GM23338 (cell line): ENCODE results near the gene VPS37B. TPM values are rescaled to one million over a fixed set of nuclear protein-coding genes. Genes with fewer than 3 reads are reported as not detected.
A peak's percentile ranks its signal among the peaks of the same experiment; 100 is the strongest.

ENCODE experiments used
- ATAC-seq: fragments of 200-7000 bp; cut with Tn5 transposase; 3 replicates; pipeline ENCODE4 v1.9.1; 2020
- DNase-seq: peaks from one replicate; pipeline ENCODE4 v3.0.0-alpha.2; 2015; ENCODE audit warnings: low spot score
- H2AFZ ChIP-seq: fragments of 200-600 bp; sonication (generic); 2 replicates; pipeline ENCODE4 v1.8.0; 2016; ENCODE audit warnings: antibody characterized with exemption, mild to moderate bottlenecking, moderate library complexity
- H3F3A ChIP-seq: fragments of 200-600 bp; sonication (generic); replicated peaks from 2 replicates; pipeline ENCODE4 v1.8.0; 2017; ENCODE audit warnings: antibody characterized with exemption, mixed run types, low read depth
- H3K27ac ChIP-seq: fragments of 200-600 bp; sonication (generic); 2 replicates; pipeline ENCODE4 v1.6.1; 2016; ENCODE audit warnings: low read depth
- H3K27me3 ChIP-seq: fragments of 200-600 bp; sonication (generic); 2 replicates; pipeline ENCODE4 v1.8.0; 2016; ENCODE audit warnings: mild to moderate bottlenecking, mixed run types, moderate library complexity; ENCODE audit not compliant: insufficient read depth
- H3K36me3 ChIP-seq: fragments of 200-600 bp; sonication (generic); 2 replicates; pipeline ENCODE4 v1.8.0; 2016; ENCODE audit warnings: mild to moderate bottlenecking; ENCODE audit not compliant: insufficient read depth
- H3K4me1 ChIP-seq: fragments of 200-600 bp; sonication (generic); 2 replicates; pipeline ENCODE4 v1.8.0; 2016; ENCODE audit warnings: mild to moderate bottlenecking, moderate library complexity; ENCODE audit not compliant: insufficient read depth
- H3K4me2 ChIP-seq: fragments of 200-600 bp; sonication (generic); 2 replicates; pipeline ENCODE4 v1.7.1; 2017; ENCODE audit warnings: mixed run types
- H3K4me3 ChIP-seq: fragments of 200-600 bp; sonication (generic); 2 replicates; pipeline ENCODE4 v1.6.1; 2016; ENCODE audit warnings: mixed run types
- H3K79me2 ChIP-seq: fragments of 200-600 bp; sonication (generic); replicated peaks from 2 replicates; pipeline ENCODE4 v1.8.0; 2017; ENCODE audit warnings: mild to moderate bottlenecking; ENCODE audit not compliant: insufficient read depth
- H3K9me2 ChIP-seq: fragments of 200-600 bp; sonication (generic); 2 replicates; pipeline ENCODE4 v1.8.0; 2017; ENCODE audit not compliant: insufficient read depth
- H4K20me1 ChIP-seq: fragments of 200-600 bp; sonication (generic); replicated peaks from 2 replicates; pipeline ENCODE4 v1.8.0; 2017; ENCODE audit warnings: mild to moderate bottlenecking; ENCODE audit not compliant: insufficient read depth
- H3K27ac Mint-ChIP-seq: 2 replicates; pipeline ENCODE4 v1.8.0; 2020; ENCODE audit warnings: inconsistent platforms, mild to moderate bottlenecking, moderate library complexity, mixed read lengths
- H3K27me3 Mint-ChIP-seq: 3 replicates; pipeline ENCODE4 v1.8.0; 2022; ENCODE audit warnings: low read depth, mild to moderate bottlenecking, moderate library complexity, mixed read lengths, inconsistent platforms; ENCODE audit not compliant: insufficient read depth, poor library complexity
- H3K36me3 Mint-ChIP-seq: 3 replicates; pipeline ENCODE4 v1.8.0; 2021; ENCODE audit warnings: low read depth, mild to moderate bottlenecking, inconsistent platforms, moderate library complexity, mixed read lengths
- H3K4me1 Mint-ChIP-seq: 3 replicates; pipeline ENCODE4 v1.8.0; 2020; ENCODE audit warnings: mild to moderate bottlenecking, inconsistent platforms, mixed read lengths
- H3K4me3 Mint-ChIP-seq: 3 replicates; pipeline ENCODE4 v1.8.0; 2021; ENCODE audit warnings: moderate library complexity, mild to moderate bottlenecking, inconsistent platforms, mixed read lengths
- H3K9me3 Mint-ChIP-seq: 3 replicates; pipeline ENCODE4 v1.8.0; 2020; ENCODE audit warnings: moderate library complexity, mild to moderate bottlenecking, inconsistent platforms, mixed read lengths
- CREB1 ChIP-seq: fragments of 250-450 bp; sonication (Bioruptor Pico); IDR thresholded peaks from 2 replicates; pipeline ENCODE4 v1.5.0; 2020; ENCODE audit warnings: low read depth, mild to moderate bottlenecking, moderate library complexity
- CTCF ChIP-seq, 2 experiments: fragments of 200-600 bp in 1 of 2; sonication (generic) in 1 of 2; conservative IDR thresholded peaks; 2 replicates each; pipeline versions ENCODE4 v1.5.1 to v1.6.1; 2016 to 2017; ENCODE audit warnings: antibody characterized with exemption in 2 of 2, low read depth in 2 of 2, mild to moderate bottlenecking in 2 of 2, moderate library complexity in 1 of 2
- ETS1 ChIP-seq: IDR thresholded peaks from 2 replicates; pipeline ENCODE4 v1.6.1; 2016; ENCODE audit warnings: antibody characterized with exemption
- EZH2phosphoT487 ChIP-seq: fragments of 200-600 bp; sonication (generic); IDR thresholded peaks from one replicate; pipeline ENCODE4 v1.8.1; 2018; ENCODE audit warnings: antibody characterized with exemption; ENCODE audit not compliant: unreplicated experiment
- NANOG ChIP-seq: IDR thresholded peaks from 2 replicates; pipeline ENCODE4 v1.6.1; 2016; ENCODE audit warnings: antibody characterized with exemption, borderline replicate concordance
- POLR2AphosphoS5 ChIP-seq: IDR thresholded peaks from 2 replicates; pipeline ENCODE4 v1.6.1; 2016; ENCODE audit warnings: antibody characterized with exemption, low read depth
- REST ChIP-seq: IDR thresholded peaks from one replicate; pipeline ENCODE4 v1.6.1; 2018; ENCODE audit warnings: antibody characterized with exemption; ENCODE audit not compliant: unreplicated experiment
- ZNF462 ChIP-seq: fragments of 250-450 bp; sonication (Bioruptor Pico); IDR thresholded peaks from 2 replicates; pipeline ENCODE4 v1.5.0; 2020; ENCODE audit warnings: mild to moderate bottlenecking, moderate library complexity
- polyA plus RNA-seq: library from polyadenylated mRNA; unstranded; fragments of >200 nt; fragmentation: Nextera tagmentation; extraction: Ambion mirVana; gene quantifications from 2 replicates; pipeline ENCODE4 v1.2.1, GENCODE V29; 2016
- total RNA-seq: library from RNA; depleted of rRNA; stranded (reverse); fragments of >200 nt; shearing (Covaris generic); gene quantifications from 2 replicates; pipeline ENCODE4 v1.2.3, GENCODE V29; 2014

VPS37B gene
- total and polyA plus RNA-seq, 2 experiments from 2014 or later: 6.7 to 10.9 TPM

- TF ChIP-seq CTCF (conservative IDR thresholded peaks at IDR 0.05; ENCODE audit: low read depth in 2 of 2) (no peak), REST (no peak)
Observed at GRCh38 chr12:122838841-122839240, 57.1 kb downstream of the VPS37B start (continued).

- Histone ChIP-seq H3K79me2 (peaks cover 7% of the 10 kb centered on the region), H3K4me1 (peaks cover 16% of the 10 kb centered on the region), H3K4me3 (no peak overlapping the region), H2AFZ (no peak overlapping the region), H3K27ac (no peak overlapping the region), H3K36me3 (no peaks in the 10 kb centered on the region), H3K9me2 (no peaks in the 10 kb centered on the region), H3F3A (peaks cover 4% of the 10 kb centered on the region; the same call in 1 of the 2 replicates), H3K27me3 (peaks cover 38% of the 10 kb centered on the region), H3K4me2 (no peak overlapping the region), H4K20me1 (peaks cover 26% of the 10 kb centered on the region)
- ATAC-seq (no peak), DNase-seq (no peak)
- Mint-ChIP-seq H3K36me3 (no peaks in the 10 kb centered on the region; the same call in 2 of the 3 replicates), H3K4me3 (peak overlapping the region; percentile 21; the same call in 2 of the 3 replicates), H3K9me3 (no peaks in the 10 kb centered on the region), H3K4me1 (peaks cover 44% of the 10 kb centered on the region), H3K27me3 (peaks cover 51% of the 10 kb centered on the region), H3K27ac (no peak overlapping the region)
- TF ChIP-seq EZH2phosphoT487 (no peak), POLR2AphosphoS5 (no peak), ZNF462 (CRISPR knock-in tag) (no peak), CREB1 (CRISPR knock-in tag) (no peak), NANOG (no peak), ETS1 (no peak)
Observed at GRCh38 chr12:122837306-122838265, 58.3 kb downstream of the VPS37B start.
